ENCODE results near the gene PRKAG2.

GRCh38 chr7:151684408-151685175 lies 192.3 kb downstream of the PRKAG2 start:
- TF ChIP-seq KAT8 (CRISPR knock-in tag; IDR thresholded peaks at IDR 0.05) = no peak
- no peak for TF ChIP-seq ZZZ3 (CRISPR knock-in tag; IDR thresholded peaks at IDR 0.05; ENCODE audit: borderline replicate concordance)
